GM20431 (cell line): Measurements from ENCODE around the gene TRPV3.
"Not testable (repeated sequence)": the region's sequence is repeated elsewhere in the genome, so short reads cannot be mapped to it uniquely, and the experiment has no call there.

Experiments used
- in situ Hi-C: fragments of 300-500 bp; cut with MseI, MboI; formaldehyde crosslinking; loops from one replicate; pipeline ENCODE4 v1.15.0; 2020; ENCODE audit warnings: low sequenced_read_pairs; ENCODE audit not compliant: unreplicated experiment

The TRPV3 gene

DNA sequence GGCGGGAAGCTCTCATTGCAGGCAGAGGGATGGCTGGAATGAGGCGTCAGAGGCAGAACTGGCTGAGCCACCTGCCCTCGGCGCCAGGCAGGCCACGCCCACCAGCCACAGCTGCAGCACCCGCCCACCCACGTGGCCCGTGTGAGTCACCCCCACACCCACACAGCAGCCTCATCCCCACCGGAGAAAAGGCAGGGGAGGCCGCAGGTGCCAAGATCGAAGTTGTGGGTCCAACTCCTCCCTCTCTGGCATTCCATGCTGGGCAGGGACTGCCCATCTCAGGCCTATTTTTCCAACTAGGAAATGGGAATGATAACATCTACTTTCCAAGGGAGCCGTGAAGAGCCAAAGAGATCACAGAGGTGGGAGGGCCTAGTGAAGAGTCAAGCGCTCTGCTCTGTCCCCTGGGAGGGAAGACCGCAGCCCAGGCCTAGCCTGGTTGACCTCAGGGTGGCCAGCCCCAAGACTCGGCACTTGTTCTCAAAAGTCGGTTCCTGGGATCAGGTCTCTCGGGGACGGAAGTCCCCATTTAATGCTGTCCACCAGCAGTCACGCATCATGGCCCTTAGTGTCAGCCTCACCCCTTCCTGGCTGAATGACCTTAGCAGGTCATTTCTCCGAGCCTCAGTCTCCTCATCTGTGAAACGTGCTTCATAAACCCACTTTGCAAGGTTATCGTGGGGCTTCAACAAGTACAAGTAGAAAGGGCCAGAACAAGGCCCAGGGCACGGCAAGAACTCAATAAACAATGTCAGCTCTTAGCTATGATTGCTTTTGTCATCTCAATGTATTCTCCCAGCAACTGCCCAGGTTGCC, at the start of gene TRPV3:
TSS of gene TRPV3 (minus strand) at position 45 of the 816 bp plus-strand sequence. CDS start 2,962 bp downstream, outside the sequence.
- in situ Hi-C loops = no loop called here

GRCh38 chr17:3603870-3604259, 46.3 kb upstream of the TRPV3 start:
- in situ Hi-C loops = no loop called here

DNA sequence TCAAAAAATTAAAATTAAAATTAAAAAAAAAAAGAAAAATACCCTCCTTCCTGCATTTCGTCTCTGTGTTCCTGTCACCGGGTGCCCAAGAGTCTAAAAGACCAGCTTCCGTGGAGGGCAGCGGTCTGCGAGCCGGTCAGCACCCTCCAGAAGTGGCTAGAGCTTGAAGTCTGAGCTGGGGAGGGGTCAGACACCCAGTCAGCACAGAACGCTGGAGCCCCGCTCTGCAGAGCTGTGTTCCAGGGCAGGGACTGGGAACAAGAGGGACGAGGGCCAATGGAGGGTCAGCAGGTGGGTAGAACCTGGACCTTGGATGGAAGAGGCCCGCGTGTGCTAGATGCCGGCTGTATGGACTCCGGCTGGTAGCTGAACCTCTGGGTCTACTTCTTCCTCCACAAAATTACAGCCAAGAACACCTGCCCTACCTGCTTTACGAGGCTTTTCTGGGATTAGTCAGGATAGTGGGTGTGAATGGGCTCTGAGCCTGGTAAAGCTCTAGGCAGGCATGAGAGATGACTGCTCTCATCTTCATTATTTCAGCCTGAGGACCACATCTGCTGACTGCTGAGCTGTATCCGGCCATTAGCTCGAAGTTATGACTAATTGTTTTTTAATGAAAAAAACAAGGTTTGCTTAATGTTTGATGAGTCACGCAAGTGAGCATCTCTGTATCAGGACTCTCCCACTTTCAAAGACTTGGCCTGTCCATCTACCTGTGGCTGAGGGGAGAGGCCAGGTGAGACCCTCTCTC, 45.7 kb upstream of the TRPV3 start:
- in situ Hi-C loops = no loop called here

DNA sequence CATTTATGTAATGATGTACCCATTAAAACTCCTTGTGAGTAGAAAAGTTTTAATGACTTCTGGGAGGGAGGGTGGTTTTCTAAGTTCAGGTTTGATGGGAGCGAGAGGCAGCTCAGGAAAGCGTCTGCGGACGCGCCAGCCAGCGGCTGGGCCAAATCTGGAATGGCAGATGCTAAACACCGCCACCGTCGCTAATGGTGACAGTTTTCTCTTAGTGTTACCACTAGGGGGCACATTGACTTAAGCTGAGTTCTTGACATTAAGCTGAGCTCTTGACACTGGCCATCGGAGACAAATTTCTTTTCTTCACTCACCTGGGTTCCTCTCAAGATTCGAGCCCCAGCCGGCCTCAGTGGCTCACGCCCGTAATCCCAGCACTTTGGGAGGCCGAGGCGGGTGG, 44.9 kb upstream of the TRPV3 start:
- in situ Hi-C loops = no loop called here

DNA sequence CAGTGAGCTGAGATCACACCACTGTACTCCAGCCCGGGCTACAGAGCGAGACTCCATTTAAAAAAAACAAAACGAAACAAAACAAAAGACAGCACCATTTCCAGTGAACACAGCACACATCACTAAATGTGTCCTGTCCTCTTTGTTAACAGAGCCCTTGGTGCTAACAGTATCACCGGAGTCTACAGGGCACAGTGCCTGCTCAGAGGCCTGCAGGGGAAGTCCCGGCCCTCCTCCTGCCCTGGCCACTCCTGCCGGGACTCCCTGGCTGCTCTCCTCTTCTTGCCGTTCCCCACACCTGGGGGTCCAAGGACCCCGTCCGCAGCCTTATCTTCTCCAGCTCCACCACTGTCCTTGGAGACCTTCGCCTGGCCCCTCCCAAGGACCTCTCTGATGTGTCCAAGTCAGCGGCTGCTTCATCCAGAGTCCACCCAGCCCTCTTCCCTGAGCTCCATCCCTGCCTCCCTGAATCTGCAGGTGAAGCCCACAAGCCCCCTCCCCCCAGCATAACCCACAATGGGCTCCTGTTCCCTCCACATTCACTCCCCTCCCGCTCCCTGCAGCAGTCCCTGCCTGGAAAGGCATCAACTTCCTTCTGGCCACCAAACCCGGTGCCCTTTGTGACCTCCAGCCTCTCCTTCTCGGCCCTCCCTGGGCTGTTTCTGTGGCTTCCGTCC, 43.1 kb upstream of the TRPV3 start:
- in situ Hi-C loops = no loop called here

DNA sequence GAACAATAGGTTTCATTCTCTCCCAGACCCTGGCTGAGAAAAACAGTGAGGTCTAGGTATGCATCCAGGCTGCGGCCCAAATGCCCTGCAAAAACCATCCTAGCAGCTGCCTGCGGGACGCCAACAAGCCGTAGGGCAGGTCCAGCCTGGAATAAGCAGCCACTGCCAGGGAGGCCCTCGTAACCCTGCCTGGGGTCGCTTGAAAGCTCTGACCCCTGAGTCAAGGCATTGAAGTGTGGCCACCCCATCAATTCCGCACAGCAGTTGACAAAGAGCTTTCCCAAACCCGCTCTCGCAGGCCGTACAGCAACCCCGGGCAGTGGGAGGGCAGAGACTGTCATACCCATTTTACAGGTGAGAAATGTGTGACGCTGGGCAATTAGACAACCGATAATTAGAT, 40.5 kb upstream of the TRPV3 start:
- in situ Hi-C loops = no loop called here

GRCh38 chr17:3596804-3597464, 39.3 kb upstream of the TRPV3 start:
- in situ Hi-C loops = no loop called here

DNA sequence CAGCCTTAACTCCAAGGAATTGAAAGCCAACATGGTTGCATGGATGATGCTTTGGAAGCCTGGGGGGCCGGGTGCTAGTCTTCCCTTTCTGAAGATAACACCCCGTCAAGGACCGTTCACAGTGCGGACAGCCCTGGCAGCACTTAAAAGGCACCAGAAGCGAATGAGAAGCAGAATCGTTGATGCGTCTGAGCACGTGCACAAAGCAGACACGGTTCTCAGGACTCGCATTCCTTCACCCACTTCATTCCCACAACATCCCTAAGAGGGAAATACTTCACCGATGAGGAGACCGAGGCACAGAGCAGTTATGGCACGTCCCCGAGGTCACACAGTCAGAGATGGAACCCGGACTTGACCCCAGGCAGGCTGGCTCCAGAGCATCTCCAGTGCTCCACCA, 37.4 kb upstream of the TRPV3 start:
- in situ Hi-C loops = no loop called here

- in situ Hi-C loops = no loop called here
These were observed 36.6 kb upstream of the TRPV3 start for GRCh38 chr17:3594051-3594800.

DNA sequence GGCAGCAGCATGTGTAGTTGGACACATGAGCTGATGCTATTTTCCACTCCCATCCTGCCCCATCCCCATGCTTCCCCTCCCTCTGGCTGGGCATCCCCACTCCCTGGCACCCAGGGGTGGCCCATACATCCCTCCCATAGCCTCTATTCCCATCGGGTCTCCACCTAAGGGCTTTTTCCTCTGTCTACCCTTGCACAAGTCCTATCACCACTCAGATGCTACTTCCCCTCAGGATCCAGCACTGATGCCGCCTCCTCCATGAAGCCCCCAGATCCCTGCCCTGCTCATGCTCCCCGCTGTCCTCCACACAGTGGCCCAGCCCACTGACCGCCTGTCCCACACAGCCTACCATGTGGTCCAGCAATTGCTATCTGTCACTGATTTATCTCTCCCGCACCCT, 35.8 kb upstream of the TRPV3 start:
- in situ Hi-C loops = no loop called here

DNA sequence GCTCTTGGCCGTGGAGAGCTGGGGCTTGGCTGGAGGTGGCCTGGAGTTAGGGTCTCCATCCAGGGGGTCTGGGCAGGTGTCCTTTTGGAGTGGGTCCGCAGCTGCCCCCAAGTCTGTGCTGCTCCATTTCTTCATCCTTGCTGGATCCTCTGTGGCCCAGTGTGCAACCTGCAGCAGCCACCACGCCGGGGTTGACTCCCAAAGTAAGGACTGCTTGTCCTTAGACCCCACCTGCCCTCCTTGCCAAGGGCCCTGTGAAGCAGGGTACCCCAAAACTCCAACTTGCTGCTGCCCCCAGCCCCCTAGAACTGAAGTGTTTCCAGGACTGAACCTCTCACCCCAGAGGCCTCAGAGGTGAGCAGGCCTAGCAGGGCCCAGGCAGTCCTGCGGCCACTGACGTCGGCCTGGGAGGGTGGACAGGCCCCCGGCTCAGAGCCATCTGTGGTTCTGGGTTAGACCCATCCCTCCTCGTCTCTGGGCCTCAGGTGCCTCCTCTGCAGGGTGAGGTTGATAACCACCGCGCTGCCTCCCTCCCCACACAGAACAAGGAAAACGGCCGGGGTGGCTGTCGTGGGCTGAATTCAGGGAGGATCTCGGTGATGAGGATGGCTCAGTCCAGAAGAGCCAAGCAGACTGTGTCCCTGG, 34.7 kb upstream of the TRPV3 start:
- in situ Hi-C loops = no loop called here

GRCh38 chr17:3590768-3591167, 33.2 kb upstream of the TRPV3 start:
- in situ Hi-C loops = no loop called here

- in situ Hi-C loops = no loop called here
These were observed 32.6 kb upstream of the TRPV3 start for GRCh38 chr17:3590231-3590630.

DNA sequence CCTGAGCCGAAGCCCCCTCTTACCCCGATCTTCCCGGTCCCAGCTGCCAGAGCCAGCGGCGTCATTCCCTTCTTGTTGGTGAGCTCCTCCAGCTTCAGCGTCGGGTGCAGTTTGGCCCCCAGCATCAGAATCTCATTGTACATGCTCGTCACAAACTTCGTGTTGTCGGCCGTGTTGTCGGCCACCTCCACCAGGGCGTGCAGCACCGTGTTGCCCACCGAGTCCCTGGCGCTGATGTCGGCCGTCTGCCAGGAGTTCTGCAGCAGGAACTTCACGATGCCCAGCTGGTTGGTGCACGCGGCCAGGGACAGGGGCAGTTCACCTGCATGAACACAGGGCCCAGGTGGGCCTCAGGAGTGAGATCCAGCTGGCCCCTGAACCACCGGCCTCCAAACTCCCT, 32.2 kb upstream of the TRPV3 start:
- in situ Hi-C loops = no loop called here

GRCh38 chr17:3585826-3586225, 28.2 kb upstream of the TRPV3 start:
- in situ Hi-C loops = no loop called here

GRCh38 chr17:3583456-3583855, 25.8 kb upstream of the TRPV3 start:
- in situ Hi-C loops = no loop called here

DNA sequence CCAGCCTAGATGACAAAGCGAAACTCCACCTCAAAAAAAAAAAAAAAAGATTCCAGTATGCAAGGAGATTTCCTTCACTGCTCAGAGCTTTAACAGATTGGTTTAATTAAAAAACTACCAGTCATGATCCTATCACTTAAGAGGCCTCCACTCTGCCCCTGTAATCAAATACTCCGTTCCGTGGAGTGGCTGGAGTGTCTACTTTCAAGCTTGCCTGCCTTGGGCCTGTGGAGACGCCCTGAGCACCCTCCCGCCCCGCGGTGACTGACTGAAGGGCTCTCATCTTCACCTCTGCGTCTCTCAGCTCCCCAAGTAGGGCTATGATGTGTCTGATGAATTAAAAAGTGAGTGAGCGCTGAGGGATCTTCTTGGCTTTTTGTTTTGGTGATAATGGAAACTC, 25.3 kb upstream of the TRPV3 start:
- in situ Hi-C loops = no loop called here

DNA sequence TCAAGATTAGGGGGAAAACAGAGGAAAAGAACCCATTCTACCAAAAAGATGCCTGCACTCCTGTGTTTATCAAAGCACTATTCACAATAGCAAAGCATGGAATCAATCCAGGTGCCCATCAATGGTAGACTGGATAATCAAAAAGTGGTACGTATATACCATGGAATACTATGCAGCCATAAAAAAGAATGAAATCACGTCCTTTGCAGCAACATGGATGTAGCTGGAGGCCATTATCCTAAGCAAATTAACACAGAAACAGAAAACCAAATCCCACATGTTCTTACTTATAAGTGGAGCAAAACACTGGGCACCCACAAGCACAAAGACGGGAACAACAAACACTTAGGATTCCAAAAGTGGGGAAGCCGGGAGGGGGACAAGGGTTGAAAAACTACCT, 21.1 kb upstream of the TRPV3 start:
- in situ Hi-C loops = not testable (repeated sequence)

DNA sequence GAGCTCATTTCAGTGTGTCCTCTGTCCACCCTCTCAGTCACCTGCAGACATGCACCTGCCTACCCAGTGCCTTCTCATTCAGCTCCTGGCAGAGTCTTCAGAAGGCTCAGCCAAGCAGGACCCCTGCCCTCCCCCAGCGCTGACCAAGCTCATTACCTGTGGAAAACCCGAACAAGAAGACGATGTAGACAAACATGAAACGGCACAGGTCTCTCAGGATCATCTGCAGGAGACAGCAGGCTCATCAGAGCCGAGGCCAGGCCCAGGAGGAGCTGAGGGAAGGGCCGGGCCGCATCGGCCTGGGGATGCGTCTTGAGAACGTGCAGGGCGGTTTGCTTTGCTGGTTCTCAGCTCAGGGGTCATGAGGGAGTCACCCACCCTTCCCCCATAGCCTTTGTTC, 19.4 kb upstream of the TRPV3 start:
- in situ Hi-C loops = no loop called here
